Measurements from ENCODE around the gene ZCCHC2.

Gene ZCCHC2

GRCh38 chr18:62510789-62511188 lies 12.0 kb upstream of the ZCCHC2 start:
- no peak for DNase-seq (ENCODE audit: low read depth)

- no peak for DNase-seq (ENCODE audit: low read depth)
Measured at GRCh38 chr18:62512532-62512931, 10.3 kb upstream of the ZCCHC2 start.

GRCh38 chr18:62512996-62513395 lies 9.8 kb upstream of the ZCCHC2 start:
- DNase-seq (ENCODE audit: low read depth), result no peak

- DNase-seq (ENCODE audit: low read depth), result no peak
Measured at GRCh38 chr18:62514570-62514969, 8.3 kb upstream of the ZCCHC2 start.

- DNase-seq (ENCODE audit: low read depth), result no peak
Measured at GRCh38 chr18:62516242-62516641, 6.6 kb upstream of the ZCCHC2 start.

- peak; percentile 6 for DNase-seq (ENCODE audit: low read depth)
Measured at GRCh38 chr18:62518460-62519375, 4.1 kb upstream of the ZCCHC2 start.

GRCh38 chr18:62519684-62520083 lies 3.1 kb upstream of the ZCCHC2 start:
- no peak for DNase-seq (ENCODE audit: low read depth)

GRCh38 chr18:62521082-62521481 lies 1.7 kb upstream of the ZCCHC2 start:
- DNase-seq (ENCODE audit: low read depth), result no peak

- peak; percentile 38 for DNase-seq (ENCODE audit: low read depth)
Measured at GRCh38 chr18:62521593-62521992, 1.2 kb upstream of the ZCCHC2 start.

GRCh38 chr18:62522178-62522503 lies 684 bp upstream of the ZCCHC2 start:
- DNase-seq (ENCODE audit: low read depth), result peak; percentile 6

GRCh38 chr18:62523255-62523588 lies 397 bp downstream of the ZCCHC2 start:
- no peak for DNase-seq (ENCODE audit: low read depth)

GRCh38 chr18:62523631-62524439 lies 1.0 kb downstream of the ZCCHC2 start:
- DNase-seq (ENCODE audit: low read depth), result peak; percentile 54

- peak; percentile 52 for DNase-seq (ENCODE audit: low read depth)
Measured at GRCh38 chr18:62524440-62525200, 1.8 kb downstream of the ZCCHC2 start.

- no peak for DNase-seq (ENCODE audit: low read depth)
Measured at GRCh38 chr18:62525608-62526007, 2.8 kb downstream of the ZCCHC2 start.

GRCh38 chr18:62526098-62527025 lies 3.5 kb downstream of the ZCCHC2 start:
- peak; percentile 89 for DNase-seq (ENCODE audit: low read depth)

GRCh38 chr18:62529597-62529996 lies 6.8 kb downstream of the ZCCHC2 start:
- no peak for DNase-seq (ENCODE audit: low read depth)

GRCh38 chr18:62531078-62531477 lies 8.3 kb downstream of the ZCCHC2 start:
- DNase-seq (ENCODE audit: low read depth), result no peak

- no peak for DNase-seq (ENCODE audit: low read depth)
Measured at GRCh38 chr18:62531931-62532330, 9.1 kb downstream of the ZCCHC2 start.

GRCh38 chr18:62536005-62536404 lies 13.2 kb downstream of the ZCCHC2 start:
- DNase-seq (ENCODE audit: low read depth), result no peak

GRCh38 chr18:62537042-62537894 lies 14.4 kb downstream of the ZCCHC2 start:
- no peak for DNase-seq (ENCODE audit: low read depth)

- DNase-seq (ENCODE audit: low read depth), result no peak
Measured at GRCh38 chr18:62537946-62538345, 15.1 kb downstream of the ZCCHC2 start.

All from EH (cell line).